NCI-H2081 (cell line): ENCODE data around the gene VRK3.

Experiments used
- DNase-seq, 2 experiments: peaks; one replicate each; lab custom pipeline; 2025; lab: John Stamatoyannopoulos, UW

The VRK3 gene

DNA sequence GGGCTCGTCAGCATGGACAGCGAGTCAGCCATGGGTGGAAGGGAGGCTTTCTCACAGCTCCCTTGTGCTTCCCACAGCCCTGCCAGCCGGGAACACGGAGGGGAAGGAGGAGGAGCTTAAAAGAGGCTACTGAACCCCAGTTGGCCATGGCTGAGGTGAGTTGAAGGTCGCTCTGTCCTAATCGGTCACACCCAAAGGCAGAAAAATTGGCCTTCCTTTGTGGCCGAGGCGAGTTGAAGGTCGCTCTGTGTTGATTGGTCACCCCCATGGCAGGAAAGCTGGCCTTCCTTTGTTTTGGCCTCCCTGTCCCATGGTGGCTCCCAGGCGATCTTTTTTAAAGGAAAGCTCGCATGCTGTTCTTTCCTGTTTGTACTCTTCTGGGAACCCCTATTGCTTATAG lies 5.8 kb upstream of the VRK3 start:
- no peak for DNase-seq

DNA sequence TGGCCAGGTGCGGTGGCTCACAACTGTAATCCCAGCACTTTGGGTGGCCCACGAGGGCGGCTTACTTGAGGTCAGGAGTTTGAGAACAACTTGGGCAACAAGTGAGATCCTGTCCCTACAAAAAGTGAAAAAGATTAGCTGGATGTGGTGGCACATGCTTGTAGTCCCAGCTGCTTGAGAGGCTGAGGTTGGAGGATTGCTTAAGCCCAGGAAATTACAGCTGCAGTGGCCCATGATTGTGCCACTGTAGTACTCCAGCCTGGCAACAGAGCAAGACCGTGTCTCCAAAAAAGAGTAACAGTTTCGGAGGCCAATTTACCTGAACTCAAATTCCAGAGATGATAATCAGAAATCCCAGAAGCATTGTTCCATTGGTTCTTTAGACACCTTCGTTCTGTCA lies 5.1 kb upstream of the VRK3 start:
- DNase-seq, result no peak

DNA sequence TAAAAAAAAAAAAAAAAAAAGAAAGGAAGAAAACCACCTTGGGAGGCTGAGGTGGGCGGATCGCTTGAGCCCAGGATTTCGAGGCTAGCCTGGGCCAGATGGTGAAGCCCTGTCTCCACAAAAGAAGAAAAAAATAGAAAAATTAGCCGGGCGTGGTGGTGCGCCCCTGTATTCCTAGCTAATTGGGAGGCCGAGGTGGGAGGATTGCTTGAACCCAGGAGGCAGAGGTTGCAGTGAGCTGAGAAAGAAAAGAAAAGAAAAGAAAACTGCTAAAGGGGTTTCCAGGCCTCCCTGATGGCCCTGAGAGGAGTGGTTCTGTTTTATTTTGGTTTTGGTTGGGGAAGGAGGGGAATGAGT lies 1.4 kb upstream of the VRK3 start:
- no peak for DNase-seq

DNA sequence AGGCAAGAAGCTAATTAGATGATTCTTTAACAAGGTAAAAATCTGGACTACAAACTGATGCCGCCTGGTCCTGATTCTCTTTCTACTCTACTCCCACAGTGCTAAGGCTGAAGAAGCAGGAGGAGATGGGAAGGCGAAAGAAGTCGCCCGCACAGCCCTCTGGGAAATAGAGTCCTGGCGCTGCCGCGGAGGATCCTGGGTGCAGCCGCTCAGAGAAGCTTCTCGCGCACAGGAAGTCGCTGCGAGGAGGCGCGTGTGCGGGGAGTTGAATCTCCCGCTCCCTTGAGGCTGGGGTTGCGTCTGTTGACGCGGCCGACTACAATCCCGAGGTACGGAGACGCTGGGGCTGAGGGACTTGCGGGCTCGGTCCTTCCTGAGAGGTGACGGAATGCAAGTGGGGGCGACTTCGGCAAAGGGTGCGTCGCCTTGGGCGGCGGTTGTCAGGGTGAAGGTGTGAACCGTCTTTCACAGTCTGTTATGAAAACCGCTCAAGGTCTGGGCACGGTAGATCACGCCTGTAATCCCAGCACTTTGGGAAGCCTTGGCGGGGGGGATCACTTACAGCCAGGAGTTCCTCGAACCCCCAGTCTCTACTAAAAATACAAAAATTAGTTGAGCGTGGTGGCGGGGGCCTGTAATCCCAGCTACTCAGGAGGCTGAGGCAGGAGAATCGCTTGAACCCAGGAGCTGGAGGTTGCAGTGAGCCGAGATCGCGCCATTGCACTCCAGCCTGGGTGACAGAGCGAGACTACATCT lies 800 bp upstream of the VRK3 start, which contains the start of gene ZNF473:
ZNF473 (plus strand) TSS at position 212 of the 756 bp plus-strand sequence. CDS start 5,078 bp downstream, outside the sequence.
- peak; percentile 91 to 97 for DNase-seq

DNA sequence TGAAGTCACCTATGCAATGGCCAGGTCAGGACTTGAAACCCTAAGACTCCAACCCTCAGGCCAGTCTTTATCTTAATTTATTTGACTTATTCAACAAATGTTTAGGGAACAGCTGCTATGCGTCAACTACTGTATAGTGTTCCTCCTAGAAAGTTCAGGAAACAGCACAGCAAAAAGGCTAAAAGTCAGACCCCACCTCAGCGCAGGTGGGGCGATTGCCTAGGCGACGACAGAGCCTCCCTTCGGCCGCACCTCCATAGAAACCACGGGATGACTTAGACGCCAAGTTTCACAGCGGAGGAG lies 502 bp downstream of the VRK3 start:
- no peak for DNase-seq

DNA sequence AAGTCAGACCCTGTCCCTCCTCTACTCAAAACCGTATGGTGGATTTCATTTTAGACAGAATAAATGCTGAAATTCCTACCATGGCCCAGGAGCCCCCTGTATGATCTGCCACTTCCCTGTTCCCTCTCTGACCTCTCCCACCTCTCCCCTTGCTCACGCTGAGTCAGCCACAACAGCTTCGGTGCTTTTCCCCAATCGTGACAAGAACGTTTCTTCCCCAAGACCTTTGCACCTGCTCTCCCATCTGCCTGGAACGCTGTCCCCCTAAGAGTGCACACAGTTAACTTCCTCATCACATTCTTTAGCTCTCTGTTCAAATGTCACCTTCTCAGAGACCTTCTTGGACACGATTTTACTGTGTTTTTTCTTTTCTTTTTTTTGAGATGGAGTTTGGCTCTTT lies 2.3 kb downstream of the VRK3 start:
- no peak for DNase-seq

DNA sequence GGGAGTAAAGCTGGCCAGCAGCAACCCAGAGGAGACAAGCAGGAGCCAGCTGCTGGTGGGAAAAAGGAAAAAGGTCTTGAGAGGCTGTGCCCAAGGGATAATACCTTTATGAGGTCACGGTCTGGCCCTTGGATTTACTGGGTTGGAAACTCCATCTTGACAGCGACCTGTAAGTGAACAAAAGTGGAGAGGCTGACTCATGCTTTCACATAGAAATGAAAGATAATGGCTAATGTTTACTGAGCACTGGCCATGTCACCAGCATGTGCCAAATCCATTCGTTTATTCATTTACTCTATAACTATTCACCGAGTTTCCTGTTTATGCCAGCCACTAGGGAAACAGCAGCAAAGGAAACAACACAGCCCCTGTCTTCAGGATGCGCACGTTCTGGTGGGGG lies 4.7 kb downstream of the VRK3 start:
- no peak for DNase-seq

DNA sequence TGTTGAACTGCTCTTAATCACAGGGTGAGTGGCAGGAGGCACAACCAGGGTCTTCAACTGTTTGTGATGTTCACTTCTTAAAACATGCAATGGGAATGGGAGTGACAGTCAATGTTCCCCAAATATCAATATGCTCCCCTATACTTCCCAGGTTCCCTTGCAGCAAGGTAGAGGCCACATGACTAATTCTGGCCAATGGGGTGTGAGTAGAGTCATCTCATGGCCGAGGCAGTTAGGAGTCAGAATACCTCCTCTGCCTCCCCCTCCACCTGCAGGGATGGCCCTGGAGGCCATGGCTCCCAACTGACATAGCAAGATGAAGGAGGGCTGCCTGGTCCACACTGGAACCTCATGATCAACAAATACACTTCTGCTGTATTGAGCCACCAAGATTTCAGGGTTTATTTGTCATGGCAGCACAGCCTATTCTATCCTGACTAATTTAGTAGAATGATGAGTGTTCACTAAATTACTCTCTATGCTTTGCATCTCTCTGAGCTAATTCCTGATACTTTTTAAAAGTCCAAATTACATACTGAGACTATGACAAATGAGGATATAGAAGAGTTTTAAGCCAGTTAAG lies 8.9 kb downstream of the VRK3 start:
- no peak for DNase-seq

DNA sequence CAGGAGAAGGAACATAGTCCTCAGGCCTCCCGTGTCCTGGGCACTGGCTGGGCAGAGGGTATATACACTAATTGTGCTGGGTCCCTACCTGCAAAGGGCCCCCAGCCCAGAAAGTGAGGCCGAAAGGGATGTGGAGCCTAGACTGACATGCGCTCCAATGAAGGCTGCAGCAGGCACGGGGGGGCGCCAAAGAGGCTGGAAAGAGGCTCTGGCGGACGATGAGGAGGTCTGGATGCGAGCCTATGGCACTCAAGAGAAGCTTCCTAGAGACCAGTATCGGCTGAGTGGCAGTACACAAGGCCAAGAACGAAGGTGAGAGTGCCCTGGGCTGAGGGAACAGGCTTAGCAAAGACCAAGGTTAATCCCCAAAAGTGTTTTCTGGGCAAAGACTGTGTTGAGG lies 16.6 kb downstream of the VRK3 start:
- no peak for DNase-seq

DNA sequence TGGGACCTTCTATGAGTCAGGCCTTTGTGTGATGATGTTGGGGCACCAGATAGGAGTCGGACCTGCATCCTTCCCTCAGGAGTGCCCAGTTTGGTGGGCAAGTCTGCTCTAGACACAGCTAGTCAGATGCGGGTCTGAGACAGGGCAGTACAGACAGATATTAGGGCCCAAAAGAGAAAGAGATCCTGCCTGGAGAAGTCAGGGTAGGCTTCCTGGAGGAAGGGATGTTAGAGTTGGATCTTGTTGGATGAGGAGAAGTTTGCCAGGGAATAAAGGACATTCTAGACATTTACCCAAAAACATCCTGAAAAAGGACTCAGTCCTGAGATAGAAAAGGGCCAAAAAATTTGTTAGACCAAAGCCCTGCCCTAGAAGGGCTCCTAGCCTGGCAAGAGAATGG lies 17.2 kb downstream of the VRK3 start:
- DNase-seq, result no peak

DNA sequence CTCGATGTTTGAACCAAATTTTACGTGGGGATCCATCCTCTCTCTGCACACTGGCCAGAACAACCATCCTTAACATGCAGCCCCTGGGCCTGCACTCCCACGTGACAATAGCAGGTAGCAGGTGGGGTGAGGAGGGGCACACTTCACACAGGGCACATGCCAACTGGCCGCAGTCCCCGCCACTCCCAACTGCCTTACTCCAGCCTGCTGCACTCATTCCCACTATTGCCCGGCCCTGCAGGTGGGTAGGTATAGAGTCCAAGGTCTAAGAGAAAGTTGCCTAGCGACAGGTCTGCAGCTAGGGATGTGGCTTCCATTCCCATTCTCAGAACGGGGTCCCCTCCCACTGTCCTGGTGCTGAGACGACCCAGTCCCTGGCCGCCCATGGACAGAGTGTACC lies 18.0 kb downstream of the VRK3 start:
- no peak for DNase-seq

DNA sequence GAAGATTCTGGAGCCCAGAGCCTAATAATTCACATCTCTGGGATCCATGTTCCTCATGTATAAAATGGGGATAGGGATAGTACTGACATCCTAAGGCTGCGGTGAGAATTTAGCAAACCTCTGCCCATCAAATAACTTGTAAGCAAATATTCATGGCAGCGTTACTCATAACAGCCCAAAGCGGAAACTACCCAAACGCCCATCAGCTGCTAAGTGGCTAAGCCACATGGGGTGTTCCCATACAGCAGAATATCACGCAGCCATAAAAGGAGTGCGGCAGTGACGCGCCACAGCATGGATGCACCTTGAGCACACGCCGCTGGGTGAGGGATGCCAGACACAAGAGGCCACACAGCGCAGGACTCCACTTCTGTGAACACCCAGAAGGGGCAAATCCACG lies 19.7 kb downstream of the VRK3 start:
- no peak for DNase-seq

DNA sequence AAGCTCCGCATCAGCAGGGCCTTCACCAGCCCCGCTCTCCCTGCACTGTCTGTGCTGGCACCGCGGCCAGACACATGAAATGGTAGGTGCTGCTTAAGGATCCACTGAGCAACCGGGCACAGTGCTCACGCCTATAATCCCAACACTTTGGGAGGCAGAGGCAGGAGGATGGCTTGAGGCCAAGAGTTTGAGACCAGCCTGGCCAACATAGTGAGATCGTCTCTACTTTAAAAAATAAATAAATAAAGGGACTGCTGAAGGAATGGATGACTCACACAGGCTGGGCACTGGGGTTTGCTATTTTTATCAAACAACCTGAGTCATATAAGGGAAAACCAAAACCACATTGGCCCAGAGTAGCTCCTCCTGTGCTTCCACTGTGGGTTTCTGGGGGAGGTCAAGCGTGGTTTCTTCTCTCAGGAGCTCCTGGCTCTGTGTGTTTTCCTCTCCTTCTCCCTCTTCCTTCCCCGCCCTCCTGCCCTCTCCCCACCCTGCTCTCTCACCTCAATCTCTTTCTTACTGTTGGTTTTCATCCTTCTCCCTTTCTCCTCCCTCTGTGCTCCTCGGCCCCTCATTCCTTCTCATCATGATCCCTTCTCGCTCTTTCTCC lies 21.3 kb downstream of the VRK3 start:
- no peak for DNase-seq

DNA sequence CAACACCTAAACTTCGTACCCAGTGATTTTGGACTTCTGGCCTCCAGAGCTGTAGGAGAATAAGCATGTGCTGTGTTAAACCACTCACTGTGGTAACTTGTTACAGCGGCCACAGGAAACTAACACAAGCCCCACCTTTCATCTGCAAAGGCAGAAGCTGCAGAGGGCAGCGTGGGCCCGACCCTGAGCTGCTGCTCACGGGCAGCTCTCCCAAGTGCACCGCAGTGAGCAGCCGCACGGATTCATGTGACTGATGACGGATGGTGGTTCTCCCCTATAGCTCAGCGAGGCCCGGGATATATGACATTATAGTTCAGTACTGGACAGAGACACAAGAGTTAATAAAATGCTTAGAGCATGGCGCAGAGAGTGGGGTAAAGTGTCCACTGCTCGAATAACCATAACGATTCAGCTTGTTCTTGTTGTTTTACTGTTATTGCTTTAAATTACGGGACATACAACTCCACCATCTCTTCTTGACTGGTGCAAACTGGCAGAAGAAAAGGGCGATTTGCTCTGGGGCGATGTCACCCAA lies 21.9 kb downstream of the VRK3 start:
- no peak for DNase-seq

DNA sequence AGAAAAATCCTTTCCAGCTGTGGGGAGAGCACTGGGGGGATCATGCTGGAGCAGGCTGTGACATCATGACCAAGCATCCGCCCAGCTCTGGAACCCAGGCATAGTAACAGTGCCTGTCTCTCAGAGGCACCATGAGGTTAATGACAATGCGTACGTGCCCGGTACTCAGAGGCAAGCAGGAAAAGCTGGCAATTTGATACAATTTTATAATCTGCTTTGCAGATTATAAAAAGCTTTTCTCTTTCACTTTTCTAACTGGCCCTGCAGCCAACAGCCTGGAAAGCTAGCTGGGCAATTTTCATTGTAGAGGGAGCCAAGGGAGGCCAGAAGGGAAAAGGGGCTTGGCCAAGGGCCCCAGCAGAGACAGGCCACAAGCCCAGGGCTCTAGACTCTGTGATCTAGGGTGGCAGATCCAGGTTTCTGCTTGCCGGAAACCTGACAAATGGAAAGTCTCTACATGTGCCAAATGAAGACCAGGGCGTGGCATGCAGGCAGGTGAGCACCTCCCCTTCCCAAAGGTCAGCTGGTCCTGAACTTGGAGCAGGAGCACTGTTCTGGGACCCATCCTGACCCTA lies 22.7 kb downstream of the VRK3 start:
- no peak for DNase-seq

DNA sequence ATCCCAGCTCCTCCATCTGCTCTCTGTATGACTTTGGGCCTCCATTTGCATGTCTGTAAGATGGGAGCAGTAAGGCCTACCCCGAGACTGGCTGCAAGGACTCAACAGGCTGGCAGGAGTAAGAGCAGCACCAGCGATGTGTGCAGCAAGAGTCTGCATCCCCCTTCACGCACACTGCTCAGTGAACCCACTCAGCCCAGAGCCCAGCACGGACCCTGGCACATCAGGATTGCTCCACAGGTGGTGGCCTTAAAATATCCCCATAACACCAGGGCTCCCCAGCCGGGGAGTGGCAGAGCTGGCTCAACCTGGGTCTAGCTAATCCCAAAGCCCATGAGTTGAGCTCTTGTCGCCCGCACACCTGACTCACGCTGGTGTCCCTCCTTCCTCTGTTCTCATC lies 23.4 kb downstream of the VRK3 start:
- DNase-seq, result no peak

DNA sequence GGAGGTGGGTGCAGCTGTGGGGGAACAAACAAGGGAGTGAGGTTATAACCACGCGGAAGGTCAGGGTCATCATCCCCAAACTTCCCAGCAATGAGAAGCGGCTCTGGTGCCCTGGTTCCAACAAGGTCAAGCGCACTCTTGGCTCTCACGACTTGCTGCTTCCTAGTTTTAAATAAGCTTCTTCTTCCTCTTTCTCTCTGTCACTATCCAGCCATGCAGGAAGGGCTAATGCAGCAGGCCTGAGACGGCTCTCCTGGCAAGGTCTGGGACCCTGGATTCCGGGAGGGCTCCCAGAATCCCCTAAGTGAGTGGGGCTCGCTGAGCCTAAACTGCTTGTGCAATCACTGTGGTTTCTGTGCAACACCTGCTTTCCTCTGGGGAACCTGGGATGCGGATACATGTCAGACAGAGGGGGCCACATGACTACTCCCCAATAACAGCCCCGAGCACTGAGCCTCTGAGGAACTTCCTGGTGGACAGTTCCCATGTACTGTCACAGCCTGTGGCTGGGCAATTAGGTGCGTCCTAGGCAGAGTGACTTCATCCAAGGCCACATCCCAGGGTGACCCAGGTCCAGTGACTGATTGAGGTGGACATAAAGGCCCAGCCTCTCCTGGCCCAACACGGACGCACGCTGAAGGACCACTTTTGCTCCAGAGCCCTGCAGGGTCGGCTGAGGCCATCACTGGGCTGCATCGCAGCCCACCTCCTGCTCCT lies 24.2 kb downstream of the VRK3 start:
- DNase-seq, result no peak

DNA sequence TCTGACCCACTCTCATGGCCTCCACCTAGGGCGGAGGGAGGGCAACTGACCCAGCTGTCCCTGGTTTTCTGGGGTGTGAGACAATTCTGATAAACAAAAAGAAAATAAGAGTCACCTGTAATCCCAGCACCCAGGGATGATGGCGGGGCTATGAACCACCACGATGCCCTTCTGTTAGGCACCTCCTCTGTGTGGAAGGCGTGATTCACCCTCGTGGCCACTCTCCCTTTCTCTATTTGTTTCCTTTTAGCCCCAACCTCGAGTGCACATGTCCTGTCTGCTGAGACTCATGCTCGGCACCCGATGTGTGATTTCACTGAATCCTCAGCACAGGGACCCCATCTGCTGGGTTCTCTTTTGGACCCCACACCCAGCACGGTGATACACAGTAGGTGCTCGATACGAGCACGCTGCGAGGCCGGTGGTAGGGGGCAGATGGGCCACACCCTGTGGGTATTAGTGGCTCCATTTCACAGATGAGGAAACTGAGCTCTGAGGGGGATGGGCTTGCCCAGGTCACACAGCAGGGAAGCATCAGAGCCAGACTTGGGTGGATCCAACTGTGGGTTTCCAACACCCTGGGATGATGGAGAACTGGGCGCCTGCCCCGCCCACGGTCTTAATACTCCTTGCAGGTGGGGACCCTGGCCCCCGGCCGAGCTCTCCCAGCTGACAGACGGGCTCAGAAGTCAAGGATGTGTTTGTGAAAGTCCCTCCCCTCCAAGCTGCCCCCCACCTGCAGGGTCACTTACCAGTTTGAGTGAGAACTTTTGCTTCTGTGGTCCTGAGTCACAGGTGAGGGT lies 24.9 kb downstream of the VRK3 start:
- no peak for DNase-seq

DNA sequence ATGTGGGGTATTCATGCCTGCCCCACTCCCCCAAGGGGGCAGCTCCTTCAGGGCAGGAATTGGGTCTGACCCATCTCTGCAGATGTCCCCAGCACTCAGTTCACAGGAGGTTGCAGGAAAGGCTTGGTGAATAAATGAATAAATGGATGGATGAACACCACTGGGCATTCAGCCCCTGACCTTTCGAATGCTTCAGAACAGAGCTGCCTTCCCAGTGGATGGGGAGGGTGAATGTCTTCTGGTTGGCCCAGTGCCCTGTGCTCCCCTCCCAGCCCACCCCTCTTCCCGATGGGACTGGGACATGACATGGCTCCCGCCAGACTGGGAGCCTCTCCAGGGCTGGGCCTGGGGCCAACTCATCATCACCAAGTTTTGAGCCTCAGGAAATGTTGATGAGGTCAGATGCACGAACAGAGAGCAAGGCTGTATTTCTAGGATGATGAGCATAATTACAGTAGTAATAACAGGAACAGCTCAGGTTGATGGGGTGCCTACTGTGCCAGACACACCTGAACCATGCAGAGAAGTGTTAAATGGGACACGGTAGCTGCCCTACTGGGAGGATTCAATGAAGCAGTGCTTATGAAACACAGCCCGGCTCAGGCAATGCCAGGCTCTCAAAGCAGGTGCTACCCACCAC lies 25.7 kb downstream of the VRK3 start:
- DNase-seq, result peak; percentile 49 to 80

DNA sequence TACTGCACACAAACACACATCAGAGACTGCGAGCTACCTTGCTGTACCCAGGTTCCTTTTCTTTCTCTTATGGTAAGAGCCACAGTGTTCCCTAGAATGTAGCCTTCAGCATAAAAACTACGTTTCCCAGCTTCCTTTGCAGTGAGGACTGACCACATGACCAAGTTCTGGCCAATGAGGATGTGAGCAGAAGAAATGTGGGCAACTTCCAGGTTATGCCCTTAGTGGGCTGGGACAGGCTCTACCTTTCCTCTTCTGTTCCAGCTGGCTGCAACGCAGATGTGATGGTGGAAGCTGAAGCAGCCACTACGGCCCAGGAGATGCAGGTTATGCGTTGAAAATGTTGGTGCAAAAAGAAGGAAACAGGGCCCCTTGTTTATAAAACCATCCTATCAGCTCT lies 27.5 kb downstream of the VRK3 start:
- DNase-seq, result peak in 1 of 2 experiments; percentile 12

DNA sequence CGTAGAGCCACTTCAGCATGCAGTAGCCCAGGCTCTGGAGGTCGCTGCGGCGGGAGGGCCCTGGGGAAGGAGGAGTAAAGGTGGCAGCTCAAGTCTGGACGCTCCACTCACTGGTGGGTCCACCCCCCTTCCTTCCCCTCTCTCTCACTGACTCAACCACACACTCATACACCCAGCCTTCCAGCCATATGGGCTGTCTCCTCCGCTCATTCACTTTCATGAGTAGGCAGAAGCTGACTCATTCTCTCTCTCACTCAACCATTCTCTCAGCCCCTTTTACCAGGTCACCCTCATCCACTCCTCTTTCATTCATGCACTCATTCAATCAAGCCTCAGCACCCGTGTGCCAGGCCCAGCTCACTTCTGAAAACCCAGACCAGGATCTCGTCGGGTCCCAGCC lies 36.7 kb downstream of the VRK3 start:
- no peak for DNase-seq
